Brain pericyte (primary cell): ENCODE results near the gene ABI1.
"Not testable (repeated sequence)": the region's sequence is repeated elsewhere in the genome, so short reads cannot be mapped to it uniquely, and the experiment has no call there.

ENCODE experiments used
- DNase-seq: peaks from one replicate; pipeline ENCODE4 v3.0.0-alpha.2; 2012; ENCODE audit warnings: low read depth, low spot score

The ABI1 gene

GRCh38 chr10:26805567-26806245, 55.1 kb downstream of the ABI1 start:
- DNase-seq, result no peak

- DNase-seq, result no peak
These were observed 56.1 kb downstream of the ABI1 start for GRCh38 chr10:26804418-26805393.

GRCh38 chr10:26803849-26804248, 56.9 kb downstream of the ABI1 start:
- no peak for DNase-seq

- DNase-seq, result no peak
These were observed 58.2 kb downstream of the ABI1 start for GRCh38 chr10:26802527-26802926.

- no peak for DNase-seq
These were observed 58.9 kb downstream of the ABI1 start for GRCh38 chr10:26801831-26802230.

- no peak for DNase-seq
These were observed 59.5 kb downstream of the ABI1 start for GRCh38 chr10:26801274-26801673.

GRCh38 chr10:26800468-26800867, 60.3 kb downstream of the ABI1 start:
- DNase-seq, result no peak

- no peak for DNase-seq
These were observed 61.4 kb downstream of the ABI1 start for GRCh38 chr10:26799342-26799741.

- no peak for DNase-seq
These were observed 62.5 kb downstream of the ABI1 start for GRCh38 chr10:26798298-26798697.

- no peak for DNase-seq
These were observed 63.4 kb downstream of the ABI1 start for GRCh38 chr10:26797340-26797739.

- no peak for DNase-seq
These were observed 67.8 kb downstream of the ABI1 start for GRCh38 chr10:26792758-26793495.

GRCh38 chr10:26790221-26790995, 70.3 kb downstream of the ABI1 start:
- DNase-seq, result no peak

- not testable (repeated sequence) for DNase-seq
These were observed 71.0 kb downstream of the ABI1 start for GRCh38 chr10:26789779-26790178.

GRCh38 chr10:26787362-26787761, 73.4 kb downstream of the ABI1 start:
- no peak for DNase-seq

GRCh38 chr10:26781797-26782196, 79.0 kb downstream of the ABI1 start:
- no peak for DNase-seq

- no peak for DNase-seq
These were observed 79.8 kb downstream of the ABI1 start for GRCh38 chr10:26780793-26781601.

GRCh38 chr10:26780106-26780792, 80.5 kb downstream of the ABI1 start:
- no peak for DNase-seq

GRCh38 chr10:26779176-26779860, 81.4 kb downstream of the ABI1 start:
- DNase-seq, result no peak

GRCh38 chr10:26777686-26778085, 83.1 kb downstream of the ABI1 start:
- DNase-seq, result no peak
